BJ (cell line): Measurements from ENCODE around the gene PRKCA. TPM values are rescaled to one million over a fixed set of nuclear protein-coding genes. Genes with fewer than 3 reads are reported as not detected.

ENCODE experiments used
- CTCF ChIA-PET: fragments of 350-600 bp; formaldehyde crosslinking; extraction: SDS; loops from one replicate; lab custom pipeline; 2021; ENCODE audit warnings: antibody characterized with exemption, inconsistent platforms; lab: Yijun Ruan, JAX
- POLR2A ChIA-PET: fragments of 300-600 bp; sonication (Branson Sonifier 250); formaldehyde crosslinking; extraction: SDS; loops from one replicate; lab custom pipeline; 2021; ENCODE audit warnings: antibody characterized with exemption; lab: Charles Lee
- DNase-seq: peaks from one replicate; pipeline ENCODE4 v3.0.0-alpha.2; 2011; ENCODE audit warnings: low read depth
- H3K27me3 ChIP-seq: 2 replicates; pipeline ENCODE4 v1.6.0; 2011; ENCODE audit warnings: low read length; ENCODE audit not compliant: control insufficient read depth, insufficient read depth
- H3K36me3 ChIP-seq: 2 replicates; pipeline ENCODE4 v1.5.1; 2011; ENCODE audit warnings: low read length; ENCODE audit not compliant: control insufficient read depth, insufficient read depth
- H3K4me3 ChIP-seq: 2 replicates; pipeline ENCODE4 v1.5.1; 2011; ENCODE audit warnings: low read depth, mild to moderate bottlenecking, control low read depth, low read length
- CTCF ChIP-seq: IDR thresholded peaks from 2 replicates; pipeline ENCODE4 v1.5.1; 2011; ENCODE audit warnings: low read depth, mild to moderate bottlenecking, control low read depth, inconsistent platforms, low read length, moderate library complexity; ENCODE audit not compliant: insufficient read depth
- polyA plus RNA-seq: library from polyadenylated mRNA; depleted of rRNA; stranded (reverse); fragments of >200 nt; gene quantifications from 2 replicates; pipeline ENCODE4 v1.2.3, GENCODE V29; 2011

Gene PRKCA
- polyA plus RNA-seq, 1 experiment: 38.7 TPM

- no peak for TF ChIP-seq CTCF
- Histone ChIP-seq H3K4me3 (no peak overlapping the region), H3K36me3 (no peaks in the 10 kb centered on the region), H3K27me3 (no peaks in the 10 kb centered on the region)
- POLR2A ChIA-PET: no interaction called here
- DNase-seq: no peak
- CTCF ChIA-PET: interaction anchor here (0.9 kb wide), 1 partner anchor 9 kb away, joined by 3 read pairs; no protein-coding TSS in a partner anchor
Measured at GRCh38 chr17:66570447-66571195, 268.2 kb downstream of the PRKCA start.

DNA sequence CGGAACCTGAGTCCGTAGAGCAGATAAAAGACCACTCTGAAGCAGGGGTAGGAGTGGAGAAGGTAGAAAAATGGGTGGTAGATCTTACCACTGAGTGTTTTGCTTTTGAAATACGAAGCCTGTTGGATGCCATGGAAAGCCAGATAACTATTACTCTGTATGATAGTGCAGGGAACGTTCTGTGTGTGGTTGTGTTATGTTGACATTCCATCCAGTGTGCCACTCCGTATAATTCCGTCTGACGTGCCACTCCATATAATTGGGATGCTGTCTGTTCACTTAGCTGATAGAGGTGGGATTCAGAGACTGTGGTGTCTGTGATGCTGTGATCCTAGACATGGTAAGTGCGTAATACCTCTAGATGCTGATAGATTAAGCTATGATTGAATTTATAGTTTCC lies 269.3 kb downstream of the PRKCA start:
- POLR2A ChIA-PET: no interaction called here
- Histone ChIP-seq H3K36me3 (no peaks in the 10 kb centered on the region), H3K4me3 (no peak overlapping the region), H3K27me3 (no peaks in the 10 kb centered on the region)
- TF ChIP-seq CTCF: no peak
- no peak for DNase-seq
- CTCF ChIA-PET: no interaction called here

DNA sequence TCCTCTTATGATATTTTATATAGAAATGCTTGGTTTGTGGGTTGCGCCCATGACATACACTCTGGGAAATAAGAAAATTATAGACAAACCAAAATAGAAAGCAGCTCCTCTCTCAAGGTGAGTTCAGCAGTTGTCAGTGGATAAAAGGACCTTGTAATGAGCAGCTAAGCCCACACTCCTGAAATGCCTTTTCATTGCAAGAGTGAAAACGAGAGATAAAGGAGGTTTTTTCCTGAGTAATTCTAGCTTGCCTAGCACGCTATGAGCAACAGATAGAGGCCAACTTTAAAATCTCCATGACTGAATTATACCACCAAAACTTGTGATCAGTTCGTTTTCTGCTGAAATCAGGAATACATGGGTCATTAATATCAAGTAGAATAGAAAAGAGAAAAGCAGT lies 270.7 kb downstream of the PRKCA start:
- no peak for TF ChIP-seq CTCF
- POLR2A ChIA-PET: no interaction called here
- no peaks in the 10 kb centered on the region for H3K36me3 ChIP-seq
- H3K4me3 ChIP-seq: no peak overlapping the region
- no peak for DNase-seq
- no peaks in the 10 kb centered on the region for H3K27me3 ChIP-seq
- CTCF ChIA-PET: interaction anchor here (0.7 to 1.3 kb wide), 5 partner anchors 10 to 327 kb away, joined by 3 read pairs; no protein-coding TSS in a partner anchor

DNA sequence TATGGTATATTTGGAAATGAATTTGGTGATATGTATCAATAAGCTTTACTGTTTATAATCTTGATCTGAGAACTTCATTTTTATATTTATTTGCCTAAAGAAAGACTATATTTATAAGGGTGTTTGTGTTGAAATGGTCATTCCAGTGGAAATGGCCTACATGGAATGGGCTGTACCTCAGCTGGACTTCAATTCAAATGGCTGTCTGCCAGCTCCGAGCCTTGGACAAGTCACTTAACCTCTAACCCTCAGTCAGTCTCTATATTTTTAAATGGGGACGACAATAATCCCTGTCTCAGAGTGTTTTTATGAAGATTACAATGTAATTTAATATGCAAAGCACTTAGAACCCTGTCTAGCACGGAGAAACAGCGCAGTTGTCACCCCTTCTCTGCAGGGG lies 271.7 kb downstream of the PRKCA start:
- CTCF ChIA-PET: interaction anchor here (0.8 to 1.3 kb wide), 3 partner anchors 8 to 102 kb away, joined by 3 read pairs; no protein-coding TSS in a partner anchor
- no peak for TF ChIP-seq CTCF
- Histone ChIP-seq H3K27me3 (no peaks in the 10 kb centered on the region), H3K4me3 (no peak overlapping the region), H3K36me3 (no peaks in the 10 kb centered on the region)
- POLR2A ChIA-PET: no interaction called here
- no peak for DNase-seq

- TF ChIP-seq CTCF: no peak
- DNase-seq: no peak
- Histone ChIP-seq H3K27me3 (no peaks in the 10 kb centered on the region), H3K4me3 (no peak overlapping the region), H3K36me3 (peaks cover 2% of the 10 kb centered on the region; the same call in 1 of the 2 replicates)
- POLR2A ChIA-PET: no interaction called here
- CTCF ChIA-PET: interaction anchor here (1.2 to 1.5 kb wide), 2 partner anchors 10 to 98 kb away, joined by 3 to 5 read pairs; no protein-coding TSS in a partner anchor
Measured at GRCh38 chr17:66576473-66576872, 274.1 kb downstream of the PRKCA start.
